ENCODE results near the gene SAP130.

The SAP130 gene

GRCh38 chr2:128040166-128040771, 12.4 kb upstream of the SAP130 start:
- Histone ChIP-seq H3K4me2 (ENCODE audit: low read length) (no peak overlapping the region), H2AFZ (ENCODE audit: insufficient read depth, low read length, poor library complexity) (no peak overlapping the region), H3K27me3 (ENCODE audit: insufficient read depth, low read length) (no peaks in the 10 kb centered on the region), H4K91ac (ENCODE audit: low read depth, low read length) (no peak overlapping the region), H2BK120ac (ENCODE audit: insufficient read depth, low read length, poor library complexity) (no peak overlapping the region), H4K12ac (ENCODE audit: low read depth, low read length) (no peak overlapping the region), H2BK12ac (ENCODE audit: low read length) (no peak overlapping the region), H3K9ac (ENCODE audit: low read length) (no peak overlapping the region), H3K79me2 (ENCODE audit: control insufficient read depth, insufficient read depth, low read length, poor library complexity) (no peaks in the 10 kb centered on the region), H3K4ac (ENCODE audit: low read depth, low read length) (no peak overlapping the region), H3K79me1 (ENCODE audit: low read length) (no peaks in the 10 kb centered on the region), H3K27ac (ENCODE audit: low read depth, low read length) (peak overlapping the region; percentile 3), H3K9me3 (ENCODE audit: insufficient read depth, low read depth, low read length) (peaks cover 23% of the 10 kb centered on the region), H4K8ac (ENCODE audit: low read depth, low read length) (peak overlapping the region; percentile 13), H3K4me3 (ENCODE audit: low read depth, low read length) (no peak overlapping the region), H2AK5ac (ENCODE audit: low read length) (no peak overlapping the region), H3K14ac (ENCODE audit: low read length) (no peak overlapping the region), H3K18ac (ENCODE audit: low read length) (no peak overlapping the region), H2BK5ac (ENCODE audit: low read depth, low read length, poor library complexity) (no peak overlapping the region), H3K23ac (ENCODE audit: low read length) (no peak overlapping the region), H3K4me1 (ENCODE audit: control insufficient read depth in 1 of 2, insufficient read depth in 2 of 2, low read length in 2 of 2) (peaks cover 0 to 2% of the 10 kb centered on the region in 2 experiments), H3K36me3 (ENCODE audit: control insufficient read depth in 1 of 2, insufficient read depth in 2 of 2, low read length in 2 of 2) (no peaks in the 10 kb centered on the region)
- no CpG with 5 or more reads among the region's 8 CpGs for WGBS (ENCODE audit: extremely low coverage, insufficient coverage, insufficient read length)
- peak; percentile 53 to 86 for DNase-seq

- Histone ChIP-seq H3K9me3 (ENCODE audit: insufficient read depth, low read depth, low read length) (peaks cover 25% of the 10 kb centered on the region), H3K4me1 (ENCODE audit: control insufficient read depth in 1 of 2, insufficient read depth in 2 of 2, low read length in 2 of 2) (peaks cover 0 to 2% of the 10 kb centered on the region in 2 experiments), H3K79me2 (ENCODE audit: control insufficient read depth, insufficient read depth, low read length, poor library complexity) (no peaks in the 10 kb centered on the region), H3K14ac (ENCODE audit: low read length) (no peak overlapping the region), H3K4ac (ENCODE audit: low read depth, low read length) (no peak overlapping the region), H3K9ac (ENCODE audit: low read length) (no peak overlapping the region), H2BK5ac (ENCODE audit: low read depth, low read length, poor library complexity) (peak overlapping the region; percentile 19), H3K36me3 (ENCODE audit: control insufficient read depth in 1 of 2, insufficient read depth in 2 of 2, low read length in 2 of 2) (no peaks in the 10 kb centered on the region), H2BK120ac (ENCODE audit: insufficient read depth, low read length, poor library complexity) (no peak overlapping the region), H3K18ac (ENCODE audit: low read length) (no peak overlapping the region), H4K91ac (ENCODE audit: low read depth, low read length) (no peak overlapping the region), H3K23ac (ENCODE audit: low read length) (no peak overlapping the region), H2BK12ac (ENCODE audit: low read length) (peak overlapping the region; percentile 44), H2AK5ac (ENCODE audit: low read length) (no peak overlapping the region), H2AFZ (ENCODE audit: insufficient read depth, low read length, poor library complexity) (no peak overlapping the region), H3K27ac (ENCODE audit: low read depth, low read length) (no peak overlapping the region), H3K79me1 (ENCODE audit: low read length) (no peaks in the 10 kb centered on the region), H4K12ac (ENCODE audit: low read depth, low read length) (no peak overlapping the region), H3K4me3 (ENCODE audit: low read depth, low read length) (no peak overlapping the region), H3K27me3 (ENCODE audit: insufficient read depth, low read length) (no peaks in the 10 kb centered on the region), H4K8ac (ENCODE audit: low read depth, low read length) (no peak overlapping the region), H3K4me2 (ENCODE audit: low read length) (no peak overlapping the region)
- DNase-seq: peak in 1 of 2 donors; percentile 16
- no CpG with 5 or more reads among the region's 9 CpGs for WGBS (ENCODE audit: extremely low coverage, insufficient coverage, insufficient read length)
Observed at GRCh38 chr2:128039535-128039934, 11.7 kb upstream of the SAP130 start.

GRCh38 chr2:128038411-128038810, 10.6 kb upstream of the SAP130 start:
- no peak overlapping the region for H3K23ac ChIP-seq (ENCODE audit: low read length)
- DNase-seq: no peak
- H3K27ac ChIP-seq (ENCODE audit: low read depth, low read length): no peak overlapping the region
- no peaks in the 10 kb centered on the region for H3K79me2 ChIP-seq (ENCODE audit: control insufficient read depth, insufficient read depth, low read length, poor library complexity)
- no peak overlapping the region for H3K14ac ChIP-seq (ENCODE audit: low read length)
- no peaks in the 10 kb centered on the region for H3K27me3 ChIP-seq (ENCODE audit: insufficient read depth, low read length)
- no peak overlapping the region for H3K4me3 ChIP-seq (ENCODE audit: low read depth, low read length)
- no peak overlapping the region for H3K4ac ChIP-seq (ENCODE audit: low read depth, low read length)
- H2AK5ac ChIP-seq (ENCODE audit: low read length): no peak overlapping the region
- H2BK120ac ChIP-seq (ENCODE audit: insufficient read depth, low read length, poor library complexity): no peak overlapping the region
- H2BK5ac ChIP-seq (ENCODE audit: low read depth, low read length, poor library complexity): no peak overlapping the region
- no peak overlapping the region for H3K9ac ChIP-seq (ENCODE audit: low read length)
- peaks cover 25% of the 10 kb centered on the region for H3K9me3 ChIP-seq (ENCODE audit: insufficient read depth, low read depth, low read length)
- no CpG with 5 or more reads among the region's 3 CpGs for WGBS (ENCODE audit: extremely low coverage, insufficient coverage, insufficient read length)
- no peak overlapping the region for H4K12ac ChIP-seq (ENCODE audit: low read depth, low read length)
- peaks cover 0 to 2% of the 10 kb centered on the region in 2 experiments for H3K4me1 ChIP-seq (ENCODE audit: control insufficient read depth in 1 of 2, insufficient read depth in 2 of 2, low read length in 2 of 2)
- H2AFZ ChIP-seq (ENCODE audit: insufficient read depth, low read length, poor library complexity): no peak overlapping the region
- H3K79me1 ChIP-seq (ENCODE audit: low read length): no peaks in the 10 kb centered on the region
- no peak overlapping the region for H3K18ac ChIP-seq (ENCODE audit: low read length)
- no peak overlapping the region for H2BK12ac ChIP-seq (ENCODE audit: low read length)
- no peak overlapping the region for H3K4me2 ChIP-seq (ENCODE audit: low read length)
- no peak overlapping the region for H4K91ac ChIP-seq (ENCODE audit: low read depth, low read length)
- no peak overlapping the region for H4K8ac ChIP-seq (ENCODE audit: low read depth, low read length)
- no peaks in the 10 kb centered on the region for H3K36me3 ChIP-seq (ENCODE audit: control insufficient read depth in 1 of 2, insufficient read depth in 2 of 2, low read length in 2 of 2)

DNA sequence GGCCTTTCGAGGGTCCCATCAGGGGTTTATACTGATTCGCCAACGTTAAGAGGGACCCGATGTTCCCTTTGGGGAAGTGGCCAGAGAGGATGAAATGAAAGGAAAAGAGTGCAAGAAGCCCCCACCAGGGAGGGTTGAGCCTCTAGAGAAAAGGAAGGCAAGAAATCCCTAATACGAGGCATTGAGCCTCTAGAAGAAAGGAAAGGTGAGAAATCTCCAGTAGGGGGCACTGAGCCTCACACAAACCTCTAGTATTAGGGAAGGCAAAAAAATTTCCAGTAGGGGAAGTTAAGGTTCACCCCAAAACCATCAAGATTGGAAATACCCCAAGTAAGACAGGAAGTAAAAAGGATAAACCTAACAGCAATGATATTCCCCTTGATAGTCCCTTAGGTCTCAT, 9.8 kb upstream of the SAP130 start:
- DNase-seq: peak in 1 of 2 donors; percentile 45
- H2BK5ac ChIP-seq (ENCODE audit: low read depth, low read length, poor library complexity): no peak overlapping the region
- H3K4me3 ChIP-seq (ENCODE audit: low read depth, low read length): no peak overlapping the region
- H3K4me2 ChIP-seq (ENCODE audit: low read length): no peak overlapping the region
- H4K8ac ChIP-seq (ENCODE audit: low read depth, low read length): no peak overlapping the region
- H2BK12ac ChIP-seq (ENCODE audit: low read length): no peak overlapping the region
- H3K9me3 ChIP-seq (ENCODE audit: insufficient read depth, low read depth, low read length): peaks cover 25% of the 10 kb centered on the region
- H3K79me2 ChIP-seq (ENCODE audit: control insufficient read depth, insufficient read depth, low read length, poor library complexity): no peaks in the 10 kb centered on the region
- no peak overlapping the region for H2BK120ac ChIP-seq (ENCODE audit: insufficient read depth, low read length, poor library complexity)
- no peak overlapping the region for H3K4ac ChIP-seq (ENCODE audit: low read depth, low read length)
- H3K4me1 ChIP-seq (ENCODE audit: control insufficient read depth in 1 of 2, insufficient read depth in 2 of 2, low read length in 2 of 2): peaks cover 0 to 2% of the 10 kb centered on the region in 2 experiments
- no CpG with 5 or more reads among the region's 5 CpGs for WGBS (ENCODE audit: extremely low coverage, insufficient coverage, insufficient read length)
- H3K18ac ChIP-seq (ENCODE audit: low read length): no peak overlapping the region
- H4K91ac ChIP-seq (ENCODE audit: low read depth, low read length): no peak overlapping the region
- H4K12ac ChIP-seq (ENCODE audit: low read depth, low read length): no peak overlapping the region
- no peaks in the 10 kb centered on the region for H3K79me1 ChIP-seq (ENCODE audit: low read length)
- no peak overlapping the region for H3K14ac ChIP-seq (ENCODE audit: low read length)
- H3K27ac ChIP-seq (ENCODE audit: low read depth, low read length): no peak overlapping the region
- no peaks in the 10 kb centered on the region for H3K27me3 ChIP-seq (ENCODE audit: insufficient read depth, low read length)
- H3K36me3 ChIP-seq (ENCODE audit: control insufficient read depth in 1 of 2, insufficient read depth in 2 of 2, low read length in 2 of 2): no peaks in the 10 kb centered on the region
- no peak overlapping the region for H3K23ac ChIP-seq (ENCODE audit: low read length)
- H2AK5ac ChIP-seq (ENCODE audit: low read length): no peak overlapping the region
- no peak overlapping the region for H2AFZ ChIP-seq (ENCODE audit: insufficient read depth, low read length, poor library complexity)
- no peak overlapping the region for H3K9ac ChIP-seq (ENCODE audit: low read length)

All from trophoblast cell (in vitro differentiated cells and primary cell).